HEK293T (cell line): ENCODE data around the gene TMEM242.

Experiments used
- CTCF ChIA-PET: fragments of 350-600 bp; formaldehyde crosslinking; extraction: SDS; loops from one replicate; lab custom pipeline; 2021; ENCODE audit warnings: antibody characterized with exemption, inconsistent platforms; lab: Yijun Ruan, JAX
- POLR2A ChIA-PET: fragments of 350-600 bp; formaldehyde crosslinking; extraction: SDS; loops from one replicate; lab custom pipeline; 2020; ENCODE audit warnings: antibody characterized with exemption, inconsistent platforms; lab: Yijun Ruan, JAX
- DNase-seq: peaks from one replicate; pipeline ENCODE4 v3.0.0; 2012; ENCODE audit warnings: mixed read lengths; ENCODE audit errors: extremely low spot score
- ARNT ChIP-seq: fragments of 450-650 bp; IDR thresholded peaks from 2 replicates; pipeline ENCODE4 v1.6.1; 2017; ENCODE audit warnings: mild to moderate bottlenecking
- BHLHE40 ChIP-seq: fragments of 450-650 bp; IDR thresholded peaks from 2 replicates; pipeline ENCODE4 v1.6.1; 2016; ENCODE audit warnings: mild to moderate bottlenecking, moderate library complexity, borderline replicate concordance
- CTBP1 ChIP-seq: fragments of 450-650 bp; IDR thresholded peaks from 2 replicates; pipeline ENCODE4 v1.6.1; 2016; ENCODE audit warnings: borderline replicate concordance
- ELF4 ChIP-seq: fragments of 450-650 bp; IDR thresholded peaks from 2 replicates; pipeline ENCODE4 v1.6.1; 2017; ENCODE audit warnings: antibody characterized with exemption
- FOXA1 ChIP-seq: fragments of 450-650 bp; IDR thresholded peaks from 2 replicates; pipeline ENCODE4 v1.6.1; 2016; ENCODE audit warnings: mild to moderate bottlenecking
- FOXK2 ChIP-seq: fragments of 450-650 bp; IDR thresholded peaks from 2 replicates; pipeline ENCODE4 v1.6.1; 2016; ENCODE audit warnings: mild to moderate bottlenecking
- FOXM1 ChIP-seq: fragments of 450-650 bp; IDR thresholded peaks from 2 replicates; pipeline ENCODE4 v1.6.1; 2017; ENCODE audit warnings: mild to moderate bottlenecking, borderline replicate concordance
- HDGF ChIP-seq: fragments of 450-650 bp; IDR thresholded peaks from 2 replicates; pipeline ENCODE4 v1.6.1; 2017; ENCODE audit warnings: antibody characterized with exemption, borderline replicate concordance
- L3MBTL2 ChIP-seq: fragments of 450-650 bp; conservative IDR thresholded peaks from 2 replicates; pipeline ENCODE4 v1.6.1; 2016; ENCODE audit warnings: mild to moderate bottlenecking
- LEF1 ChIP-seq: fragments of 450-650 bp; IDR thresholded peaks from 2 replicates; pipeline ENCODE4 v1.6.1; 2017; ENCODE audit warnings: mild to moderate bottlenecking, borderline replicate concordance
- NFRKB ChIP-seq: fragments of 450-650 bp; IDR thresholded peaks from 2 replicates; pipeline ENCODE4 v1.6.1; 2016; ENCODE audit warnings: mild to moderate bottlenecking, moderate library complexity
- PKNOX1 ChIP-seq: fragments of 450-650 bp; IDR thresholded peaks from 2 replicates; pipeline ENCODE4 v1.6.1; 2016
- SP1 ChIP-seq: fragments of 450-650 bp; IDR thresholded peaks from 2 replicates; pipeline ENCODE4 v1.6.1; 2017
- SUZ12 ChIP-seq: fragments of 450-650 bp; IDR thresholded peaks from 2 replicates; pipeline ENCODE4 v1.6.1; 2016; ENCODE audit warnings: mild to moderate bottlenecking
- TARDBP ChIP-seq: fragments of 450-650 bp; IDR thresholded peaks from 2 replicates; pipeline ENCODE4 v1.6.1; 2016
- ZNF384 ChIP-seq: fragments of 450-650 bp; IDR thresholded peaks from 2 replicates; pipeline ENCODE4 v1.6.1; 2016

TMEM242 gene

GRCh38 chr6:157305670-157306653, 17.4 kb downstream of the TMEM242 start:
- ChIA-PET CTCF (no interaction called here), POLR2A (no interaction called here)
- no peak for DNase-seq
- TF ChIP-seq PKNOX1 = no peak
- no peak for TF ChIP-seq NFRKB
- TF ChIP-seq CTBP1 = no peak
- no peak for TF ChIP-seq LEF1
- TF ChIP-seq BHLHE40 = no peak
- no peak for TF ChIP-seq FOXK2
- TF ChIP-seq SUZ12 = no peak
- TF ChIP-seq L3MBTL2 = no peak
- no peak for TF ChIP-seq FOXM1
- no peak for TF ChIP-seq HDGF
- no peak for TF ChIP-seq FOXA1
- TF ChIP-seq ZNF384 = no peak
- no peak for TF ChIP-seq TARDBP
- no peak for TF ChIP-seq ELF4
- no peak for TF ChIP-seq SP1
- no peak for TF ChIP-seq ARNT

GRCh38 chr6:157304899-157305663, 18.2 kb downstream of the TMEM242 start:
- DNase-seq = no peak
- TF ChIP-seq ARNT (no peak), BHLHE40 (no peak), TARDBP (no peak), SP1 (no peak), NFRKB (no peak), L3MBTL2 (no peak), ZNF384 (no peak), HDGF (no peak), CTBP1 (no peak), ELF4 (no peak), PKNOX1 (no peak), FOXM1 (no peak), FOXA1 (no peak), FOXK2 (no peak), SUZ12 (no peak), LEF1 (no peak)
- POLR2A ChIA-PET = no interaction called here
- CTCF ChIA-PET = no interaction called here

DNA sequence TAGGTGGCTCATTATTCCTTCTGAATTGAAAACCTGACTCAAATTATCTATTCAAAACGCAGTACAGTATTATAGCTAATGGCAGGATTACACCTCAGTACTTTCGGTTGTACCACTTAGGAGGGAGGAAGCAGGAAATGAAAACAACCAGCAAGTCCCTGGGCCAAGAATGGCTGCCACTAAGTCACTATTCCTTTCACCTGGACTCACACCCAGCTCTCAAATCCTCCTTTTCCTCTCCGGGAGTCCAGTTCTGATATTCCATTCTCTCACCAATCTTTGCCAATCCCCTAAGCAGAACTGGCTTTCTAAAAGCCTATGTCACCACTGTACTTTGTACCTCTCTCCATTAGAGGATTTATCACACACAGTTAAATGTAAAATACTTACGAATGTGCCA, 20.6 kb downstream of the TMEM242 start:
- TF ChIP-seq TARDBP (no peak), FOXK2 (no peak), PKNOX1 (no peak), SUZ12 (no peak), ELF4 (no peak), SP1 (no peak), ZNF384 (no peak), LEF1 (no peak), ARNT (no peak), L3MBTL2 (no peak), FOXA1 (no peak), NFRKB (no peak), HDGF (no peak), CTBP1 (no peak)
- no peak for DNase-seq
- POLR2A ChIA-PET = no interaction called here
- CTCF ChIA-PET = no interaction called here

GRCh38 chr6:157300436-157300835, 22.9 kb downstream of the TMEM242 start:
- POLR2A ChIA-PET = interaction anchor here (1.0 kb wide), 1 partner anchor 23 kb away, joined by 3 read pairs; the partner anchor contains the start of gene TMEM242
- TF ChIP-seq SUZ12 (no peak), ZNF384 (no peak)
- DNase-seq = no peak
- CTCF ChIA-PET = interaction anchor here (0.6 kb wide), 1 partner anchor 411 kb away, joined by 3 read pairs; no protein-coding TSS in a partner anchor

GRCh38 chr6:157300006-157300405, 23.3 kb downstream of the TMEM242 start:
- DNase-seq = no peak
- CTCF ChIA-PET = no interaction called here
- TF ChIP-seq TARDBP = no peak
- no peak for TF ChIP-seq LEF1
- no peak for TF ChIP-seq CTBP1
- no peak for TF ChIP-seq SUZ12
- no peak for TF ChIP-seq FOXK2
- TF ChIP-seq HDGF = no peak
- no peak for TF ChIP-seq PKNOX1
- no peak for TF ChIP-seq BHLHE40
- TF ChIP-seq FOXM1 = no peak
- TF ChIP-seq FOXA1 = no peak
- TF ChIP-seq ELF4 = no peak
- TF ChIP-seq SP1 = no peak
- TF ChIP-seq ARNT = no peak
- TF ChIP-seq L3MBTL2 = no peak
- no peak for TF ChIP-seq NFRKB
- TF ChIP-seq ZNF384 = no peak
- POLR2A ChIA-PET = no interaction called here
